K562 (cell line): ENCODE results near the gene CRAT. TPM values are rescaled to one million over a fixed set of nuclear protein-coding genes. Genes with fewer than 3 reads are reported as not detected.

Source experiments
- ARID2 ChIP-seq: fragments of 450-650 bp; IDR thresholded peaks from 2 replicates; pipeline ENCODE4 v1.6.1; 2017; ENCODE audit warnings: antibody characterized with exemption, mild to moderate bottlenecking
- CBFA2T3 ChIP-seq: fragments of 450-650 bp; IDR thresholded peaks from 2 replicates; pipeline ENCODE4 v1.6.1; 2017
- CHCHD3 ChIP-seq: fragments of 250-450 bp; sonication (Bioruptor Pico); IDR thresholded peaks from 2 replicates; pipeline ENCODE4 v2.1.2; 2022; ENCODE audit warnings: mild to moderate bottlenecking
- CLOCK ChIP-seq: fragments of 250-450 bp; sonication (Bioruptor Pico); IDR thresholded peaks from 2 replicates; pipeline ENCODE4 v1.4.0; 2020; ENCODE audit warnings: mild to moderate bottlenecking, moderate library complexity, borderline replicate concordance
- CREB3 ChIP-seq: fragments of 450-650 bp; conservative IDR thresholded peaks from 2 replicates; pipeline ENCODE4 v1.6.1; 2016; ENCODE audit warnings: missing genetic modification characterization, low read depth, mild to moderate bottlenecking, missing compliant biosample characterization, moderate library complexity
- CREBBP ChIP-seq: IDR thresholded peaks from one replicate; pipeline ENCODE4 v1.6.1; 2012; ENCODE audit warnings: low read depth, mild to moderate bottlenecking, control low read depth, inconsistent platforms, low read length
- EP400 ChIP-seq: fragments of 450-650 bp; IDR thresholded peaks from 2 replicates; pipeline ENCODE4 v1.6.1; 2017; ENCODE audit warnings: antibody characterized with exemption, mild to moderate bottlenecking, moderate library complexity
- EWSR1 ChIP-seq: fragments of 450-650 bp; IDR thresholded peaks from 2 replicates; pipeline ENCODE4 v1.6.1; 2018; ENCODE audit warnings: borderline replicate concordance, mild to moderate bottlenecking, low read depth, moderate library complexity; ENCODE audit not compliant: partially characterized antibody
- FOSL1 ChIP-seq: fragments of 200-800 bp; sonication (Bioruptor generic); conservative IDR thresholded peaks from 2 replicates; pipeline ENCODE4 v1.6.1; 2016; ENCODE audit warnings: missing genetic modification characterization, missing compliant biosample characterization
- IFI16 ChIP-seq: fragments of 250-450 bp; sonication (Bioruptor Pico); IDR thresholded peaks from 2 replicates; pipeline ENCODE4 v2.1.2; 2022; ENCODE audit warnings: mild to moderate bottlenecking, inconsistent platforms
- KDM1A ChIP-seq, 2 experiments: fragments of 450-650 bp; IDR thresholded peaks; 2 replicates each; pipeline ENCODE4 v1.6.1; 2016; ENCODE audit warnings: mild to moderate bottlenecking in 2 of 2
- KHSRP ChIP-seq: fragments of 450-650 bp; IDR thresholded peaks from 2 replicates; pipeline ENCODE4 v1.6.1; 2017
- MECOM ChIP-seq: fragments of 250-450 bp; sonication (Bioruptor Pico); IDR thresholded peaks from 2 replicates; pipeline ENCODE4 v1.8.0; 2022; ENCODE audit warnings: inconsistent platforms
- MITF ChIP-seq: IDR thresholded peaks from 2 replicates; pipeline ENCODE4 v1.6.1; 2014; ENCODE audit warnings: antibody characterized with exemption
- MXD1 ChIP-seq: fragments of 250-450 bp; sonication (Bioruptor Pico); IDR thresholded peaks from 2 replicates; pipeline ENCODE4 v1.8.0; 2021; ENCODE audit warnings: borderline replicate concordance, mild to moderate bottlenecking, moderate library complexity; ENCODE audit not compliant: poor library complexity, severe bottlenecking
- PCBP1 ChIP-seq: fragments of 200-400 bp; formaldehyde crosslinking; IDR thresholded peaks from 2 replicates; pipeline ENCODE4 v1.6.1; 2018; ENCODE audit warnings: mild to moderate bottlenecking, low read depth, low read length; ENCODE audit not compliant: poor library complexity, severe bottlenecking
- PHB ChIP-seq: fragments of 250-450 bp; sonication (Bioruptor Pico); IDR thresholded peaks from 2 replicates; pipeline ENCODE4 v1.5.0; 2021
- POLR2AphosphoS2 ChIP-seq: IDR thresholded peaks from 2 replicates; pipeline ENCODE4 v1.6.1; 2012; ENCODE audit warnings: low read length, improper control_type of control experiment
- RFX1 ChIP-seq: fragments of 450-650 bp; IDR thresholded peaks from 2 replicates; pipeline ENCODE4 v1.6.1; 2016; ENCODE audit warnings: mild to moderate bottlenecking, moderate library complexity
- TEAD1 ChIP-seq, 2 experiments: fragments of 450-650 bp in 1 of 2; sonication (generic) in 1 of 2; formaldehyde crosslinking; IDR thresholded peaks; 2 replicates each; pipeline versions ENCODE4 v1.4.0 to v1.8.0; 2020 to 2022; ENCODE audit warnings: mild to moderate bottlenecking in 2 of 2, missing genetic modification reagents in 1 of 2
- THRAP3 ChIP-seq: fragments of 450-650 bp; IDR thresholded peaks from 2 replicates; pipeline ENCODE4 v1.6.1; 2016; ENCODE audit warnings: mild to moderate bottlenecking, inconsistent platforms, borderline replicate concordance
- ZKSCAN3 ChIP-seq: fragments of 250-450 bp; sonication (Bioruptor Pico); IDR thresholded peaks from 2 replicates; pipeline ENCODE4 v1.4.0; 2020
- ZNF589 ChIP-seq: fragments of 200-800 bp; sonication (Bioruptor generic); IDR thresholded peaks from 2 replicates; pipeline ENCODE4 v1.6.1; 2016; ENCODE audit warnings: low read depth, missing genetic modification characterization, missing compliant biosample characterization
- ZNF696 ChIP-seq: fragments of 250-450 bp; sonication (Bioruptor Pico); conservative IDR thresholded peaks from 2 replicates; pipeline ENCODE4 v1.4.0; 2020; ENCODE audit warnings: mild to moderate bottlenecking, moderate library complexity
- polyA plus RNA-seq, 8 experiments: library from polyadenylated mRNA; depleted of rRNA in 4 of 8; stranded (reverse) in 5 of 8; unstranded in 3 of 8; fragments of >200 nt; fragmentation: Nextera tagmentation in 2 of 8; fragmentation: Illumina TruSeq in 1 of 8; extraction: Ambion mirVana in 2 of 8; extraction: Trizol in 1 of 8; gene quantifications; 2 replicates each; pipeline versions ENCODE4 v1.2.1 to v1.2.3, GENCODE V29; 2011 to 2014; ENCODE audit warnings: inconsistent platforms in 1 of 8, missing spikeins in 1 of 8
- total RNA-seq, 7 experiments: library from RNA; depleted of rRNA in 6 of 7; stranded (reverse); fragments of >200 nt in 6 of 7; fragmentation: Illumina TruSeq in 2 of 7; extraction: Trizol in 2 of 7; gene quantifications; 2 replicates each; pipeline versions ENCODE4 v1.2.1 to v1.2.3, GENCODE V29; 2011 to 2021; ENCODE audit warnings: low replicate concordance in 1 of 7

Gene CRAT
- total and polyA plus RNA-seq, 9 of the 15 experiments (the other 6 are each of a cell fraction or from before 2014, with no cell fraction given) = 0.20 to 13.8 (median 5.4) TPM

- TF ChIP-seq MITF = peak; percentile 97
- peak; percentile 81 for TF ChIP-seq KHSRP
- peak; percentile 94 for TF ChIP-seq PCBP1
- peak; percentile 86 to 92 for TF ChIP-seq TEAD1 (CRISPR knock-in tag; IDR thresholded peaks at IDR 0.05)
- TF ChIP-seq ZNF696 = no peak
- peak; percentile 4 for TF ChIP-seq MXD1
- TF ChIP-seq MECOM (CRISPR knock-in tag) = peak; percentile 71; the same call in 1 of the 2 replicates
- TF ChIP-seq CREBBP = no peak
- TF ChIP-seq ZNF589 (CRISPR knock-in tag) = peak; percentile 99
- TF ChIP-seq RFX1 = peak; percentile 61; the same call in 1 of the 2 replicates
- peak; percentile 95 for TF ChIP-seq KDM1A (IDR thresholded peaks at IDR 0.05)
- TF ChIP-seq CHCHD3 (CRISPR knock-in tag) = no peak
- TF ChIP-seq CREB3 (tag) = peak; percentile 92
- no peak; the same call in 1 of the 2 replicates for TF ChIP-seq CLOCK (CRISPR knock-in tag)
- no peak for TF ChIP-seq THRAP3
- TF ChIP-seq POLR2AphosphoS2 = peak; percentile 60; the same call in 1 of the 2 replicates
- no peak for TF ChIP-seq ARID2
- TF ChIP-seq EP400 = peak; percentile 91
- peak; percentile 69 for TF ChIP-seq FOSL1 (tag)
- TF ChIP-seq CBFA2T3 = peak; percentile 100
- no peak for TF ChIP-seq IFI16 (CRISPR knock-in tag)
- TF ChIP-seq PHB (CRISPR knock-in tag) = no peak
- TF ChIP-seq EWSR1 = no peak
- no peak for TF ChIP-seq ZKSCAN3 (CRISPR knock-in tag)
Observed at GRCh38 chr9:129068990-129069861, 41.4 kb downstream of the CRAT start (continued).
